K562 (cell line): ENCODE results near the gene PRPSAP1. TPM values are rescaled to one million over a fixed set of nuclear protein-coding genes. Genes with fewer than 3 reads are reported as not detected.

Source experiments
- ATF1 ChIP-seq, 2 experiments: fragments of 450-650 bp in 1 of 2; IDR thresholded peaks; 2 replicates each; pipeline ENCODE4 v1.6.1; 2016; ENCODE audit warnings: missing compliant biosample characterization in 1 of 2, missing genetic modification characterization in 1 of 2
- CEBPB ChIP-seq: fragments of 450-650 bp; IDR thresholded peaks from 2 replicates; pipeline ENCODE4 v1.6.1; 2016; ENCODE audit warnings: missing genetic modification characterization, missing compliant biosample characterization
- CXXC5 ChIP-seq: fragments of 250-450 bp; sonication (Bioruptor Pico); IDR thresholded peaks from 2 replicates; pipeline ENCODE4 v1.8.0; 2022; ENCODE audit warnings: inconsistent platforms, mild to moderate bottlenecking, moderate library complexity
- ESRRA ChIP-seq: fragments of 450-650 bp; IDR thresholded peaks from 2 replicates; pipeline ENCODE4 v1.6.1; 2014; ENCODE audit warnings: low read depth, mild to moderate bottlenecking, moderate library complexity, borderline replicate concordance
- HCFC1 ChIP-seq: IDR thresholded peaks from 2 replicates; pipeline ENCODE4 v1.6.1; 2012; ENCODE audit warnings: low read depth, low read length, improper control_type of control experiment
- IFI16 ChIP-seq: fragments of 250-450 bp; sonication (Bioruptor Pico); IDR thresholded peaks from 2 replicates; pipeline ENCODE4 v2.1.2; 2022; ENCODE audit warnings: mild to moderate bottlenecking, inconsistent platforms
- MED1 ChIP-seq: sonication (generic); formaldehyde crosslinking; IDR thresholded peaks from 2 replicates; pipeline ENCODE4 v1.8.1; 2023; ENCODE audit warnings: missing genetic modification reagents, borderline replicate concordance
- MYBL2 ChIP-seq, 2 experiments: fragments of 450-650 bp in 1 of 2; sonication (generic) in 1 of 2; formaldehyde crosslinking in 1 of 2; IDR thresholded peaks; 2 replicates each; pipeline versions ENCODE4 v1.6.1 to v1.8.1; 2017 to 2022; ENCODE audit warnings: borderline replicate concordance in 1 of 2, inconsistent platforms in 1 of 2, low read depth in 1 of 2, mild to moderate bottlenecking in 1 of 2, missing genetic modification reagents in 1 of 2, moderate library complexity in 1 of 2
- NCOA6 ChIP-seq: fragments of 450-650 bp; IDR thresholded peaks from 2 replicates; pipeline ENCODE4 v1.6.1; 2017; ENCODE audit warnings: mild to moderate bottlenecking
- PKNOX1 ChIP-seq: fragments of 450-650 bp; IDR thresholded peaks from 2 replicates; pipeline ENCODE4 v1.6.1; 2016
- PRPF4 ChIP-seq: fragments of 200-400 bp; formaldehyde crosslinking; IDR thresholded peaks from one replicate; pipeline ENCODE4 v1.6.1; 2017; ENCODE audit warnings: low read length, low read depth, mild to moderate bottlenecking; ENCODE audit not compliant: insufficient read depth, poor library complexity, severe bottlenecking
- PTRF ChIP-seq: fragments of 450-650 bp; IDR thresholded peaks from 2 replicates; pipeline ENCODE4 v1.6.1; 2016; ENCODE audit warnings: mild to moderate bottlenecking, missing genetic modification characterization, missing compliant biosample characterization
- RCOR1 ChIP-seq, 2 experiments: IDR thresholded peaks; 2 replicates each; pipeline ENCODE4 v1.6.1; 2012; ENCODE audit warnings: low read depth in 2 of 2, low read length in 2 of 2, borderline replicate concordance in 1 of 2, improper control_type of control experiment in 1 of 2
- SP1 ChIP-seq: sonication (generic); formaldehyde crosslinking; IDR thresholded peaks from 2 replicates; pipeline ENCODE4 v1.8.1; 2022; ENCODE audit warnings: mild to moderate bottlenecking, missing genetic modification reagents
- TAF1 ChIP-seq: IDR thresholded peaks from 2 replicates; pipeline ENCODE4 v1.6.1; 2011; ENCODE audit warnings: mild to moderate bottlenecking, low read length, moderate library complexity; ENCODE audit not compliant: insufficient read depth, control insufficient read depth, severe bottlenecking; ENCODE audit errors: extremely low read depth
- TEAD1 ChIP-seq, 2 experiments: fragments of 450-650 bp in 1 of 2; sonication (generic) in 1 of 2; formaldehyde crosslinking; IDR thresholded peaks; 2 replicates each; pipeline versions ENCODE4 v1.4.0 to v1.8.0; 2020 to 2022; ENCODE audit warnings: mild to moderate bottlenecking in 2 of 2, missing genetic modification reagents in 1 of 2
- THRB ChIP-seq: fragments of 450-650 bp; formaldehyde crosslinking; conservative IDR thresholded peaks from 2 replicates; pipeline ENCODE4 v1.4.0; 2022; ENCODE audit warnings: mild to moderate bottlenecking, missing genetic modification characterization
- ZBED1 ChIP-seq: IDR thresholded peaks from 2 replicates; pipeline ENCODE4 v1.6.1; 2014
- ZNF24 ChIP-seq: fragments of 450-650 bp; IDR thresholded peaks from 2 replicates; pipeline ENCODE4 v1.6.1; 2016
- ZNF316 ChIP-seq: fragments of 450-650 bp; IDR thresholded peaks from 2 replicates; pipeline ENCODE4 v1.6.1; 2016
- ZNF436 ChIP-seq: fragments of 250-450, 450-650 bp; sonication (Bioruptor Pico); formaldehyde crosslinking; IDR thresholded peaks from 2 replicates; pipeline ENCODE4 v1.7.0; 2020; ENCODE audit warnings: mild to moderate bottlenecking
- ZNF584 ChIP-seq: fragments of 200-800 bp; sonication (Bioruptor generic); IDR thresholded peaks from 2 replicates; pipeline ENCODE4 v1.6.1; 2016; ENCODE audit warnings: low read depth, mild to moderate bottlenecking, missing genetic modification characterization, missing compliant biosample characterization
- ZNF699 ChIP-seq: fragments of 250-450 bp; sonication (Bioruptor Pico); IDR thresholded peaks from 2 replicates; pipeline ENCODE4 v1.8.0; 2021; ENCODE audit warnings: mild to moderate bottlenecking, moderate library complexity; ENCODE audit not compliant: insufficient replicate concordance
- polyA plus RNA-seq, 8 experiments: library from polyadenylated mRNA; depleted of rRNA in 4 of 8; stranded (reverse) in 5 of 8; unstranded in 3 of 8; fragments of >200 nt; fragmentation: Nextera tagmentation in 2 of 8; fragmentation: Illumina TruSeq in 1 of 8; extraction: Ambion mirVana in 2 of 8; extraction: Trizol in 1 of 8; gene quantifications; 2 replicates each; pipeline versions ENCODE4 v1.2.1 to v1.2.3, GENCODE V29; 2011 to 2014; ENCODE audit warnings: inconsistent platforms in 1 of 8, missing spikeins in 1 of 8
- total RNA-seq, 7 experiments: library from RNA; depleted of rRNA in 6 of 7; stranded (reverse); fragments of >200 nt in 6 of 7; fragmentation: Illumina TruSeq in 2 of 7; extraction: Trizol in 2 of 7; gene quantifications; 2 replicates each; pipeline versions ENCODE4 v1.2.1 to v1.2.3, GENCODE V29; 2011 to 2021; ENCODE audit warnings: low replicate concordance in 1 of 7
- TF ChIP-seq, protein P1 (sequence below), 2 experiments: fragments of 450-650 bp; conservative IDR thresholded peaks; 2 replicates each; pipeline ENCODE4 v1.6.1; 2017; ENCODE audit warnings: mild to moderate bottlenecking in 2 of 2, moderate library complexity in 2 of 2

PRPSAP1 gene
- total and polyA plus RNA-seq, 9 of the 15 experiments (the other 6 are each of a cell fraction or from before 2014, with no cell fraction given), result 21.9 to 77.1 (median 40.8) TPM

DNA sequence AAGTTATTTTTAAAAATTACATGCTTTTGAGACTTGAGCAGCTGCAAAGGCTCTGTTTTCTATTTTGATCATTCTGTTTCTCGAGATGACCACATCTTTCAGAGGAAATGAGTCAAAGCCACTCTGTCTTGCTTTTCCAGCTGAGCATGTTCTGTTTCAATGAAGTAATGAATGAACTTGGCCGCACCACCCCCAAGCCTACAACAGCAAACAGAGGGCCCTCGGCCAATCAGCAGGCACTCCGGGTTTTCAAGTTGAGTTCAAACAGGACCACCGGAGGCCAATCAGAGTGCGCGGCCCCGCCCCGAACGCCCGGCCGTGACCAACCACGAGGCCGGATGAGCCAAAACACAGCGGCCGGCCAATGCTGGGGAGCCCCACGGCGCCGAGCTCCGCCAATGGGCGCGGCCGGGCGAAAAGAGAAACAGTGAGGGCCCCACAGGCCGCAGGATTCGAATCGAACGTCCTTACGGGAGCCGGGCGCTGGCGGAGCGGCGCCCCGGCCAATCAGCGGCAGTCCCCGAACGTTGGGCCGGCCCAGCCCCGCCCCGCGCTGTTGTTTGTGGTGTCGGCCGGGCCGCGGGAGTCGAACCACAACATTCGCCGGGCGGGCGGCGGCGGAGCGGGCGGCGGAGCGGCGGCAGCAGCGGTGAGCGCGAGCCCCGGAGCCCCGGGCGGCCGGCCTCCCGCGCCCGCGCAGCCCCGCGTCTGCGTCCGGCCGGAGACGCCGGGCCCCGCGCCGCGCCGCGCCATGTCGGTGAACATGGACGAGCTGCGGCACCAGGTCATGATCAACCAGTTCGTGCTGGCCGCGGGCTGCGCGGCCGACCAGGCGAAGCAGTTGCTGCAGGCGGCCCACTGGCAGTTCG, 88.7 kb downstream of the PRPSAP1 start, which contains the start of gene UBALD2 (continued):
- no peak for TF ChIP-seq ZNF316
- TF ChIP-seq PKNOX1, result peak; percentile 70
- no peak for TF ChIP-seq ZNF699 (CRISPR knock-in tag)
- peak; percentile 99 for TF ChIP-seq MYBL2 (IDR thresholded peaks at IDR 0.05; ENCODE audit: low read depth)
- peak; percentile 21; the same call in 1 of the 2 replicates for TF ChIP-seq MYBL2 (CRISPR knock-in tag; IDR thresholded peaks at IDR 0.05; ENCODE audit: borderline replicate concordance)
- TF ChIP-seq TEAD1 (CRISPR knock-in tag; IDR thresholded peaks at IDR 0.05), result no peak
- TF ChIP-seq ATF1 (CRISPR knock-in tag; IDR thresholded peaks at IDR 0.05), result no peak
- peak; percentile 90 for TF ChIP-seq ATF1 (tag; IDR thresholded peaks at IDR 0.05)
- no peak for TF ChIP-seq PRPF4
- TF ChIP-seq ZNF24, result peak; percentile 100
- TF ChIP-seq NCOA6, result no peak
- TF ChIP-seq IFI16 (CRISPR knock-in tag), result no peak
- TF ChIP-seq, protein P1, sequence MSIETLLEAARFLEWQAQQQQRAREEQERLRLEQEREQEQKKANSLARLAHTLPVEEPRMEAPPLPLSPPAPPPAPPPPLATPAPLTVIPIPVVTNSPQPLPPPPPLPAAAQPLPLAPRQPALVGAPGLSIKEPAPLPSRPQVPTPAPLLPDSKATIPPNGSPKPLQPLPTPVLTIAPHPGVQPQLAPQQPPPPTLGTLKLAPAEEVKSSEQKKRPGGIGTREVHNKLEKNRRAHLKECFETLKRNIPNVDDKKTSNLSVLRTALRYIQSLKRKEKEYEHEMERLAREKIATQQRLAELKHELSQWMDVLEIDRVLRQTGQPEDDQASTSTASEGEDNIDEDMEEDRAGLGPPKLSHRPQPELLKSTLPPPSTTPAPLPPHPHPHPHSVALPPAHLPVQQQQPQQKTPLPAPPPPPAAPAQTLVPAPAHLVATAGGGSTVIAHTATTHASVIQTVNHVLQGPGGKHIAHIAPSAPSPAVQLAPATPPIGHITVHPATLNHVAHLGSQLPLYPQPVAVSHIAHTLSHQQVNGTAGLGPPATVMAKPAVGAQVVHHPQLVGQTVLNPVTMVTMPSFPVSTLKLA (conservative IDR thresholded peaks at IDR 0.05), result peak; percentile 77 to 87
- no peak for TF ChIP-seq CEBPB (tag)
- no peak for TF ChIP-seq PTRF (tag)
- 0 out of 2 replicates have a peak, but pooled peaks have one; percentile 3 for TF ChIP-seq HCFC1
- no peak for TF ChIP-seq THRB (CRISPR knock-in tag)
- no peak for TF ChIP-seq ZBED1
- TF ChIP-seq ZNF584 (CRISPR knock-in tag), result peak; percentile 90
- peak; percentile 86 for TF ChIP-seq TAF1
- TF ChIP-seq SP1 (CRISPR knock-in tag), result peak; percentile 94
- TF ChIP-seq CXXC5 (CRISPR knock-in tag), result peak; percentile 96
- no peak for TF ChIP-seq MED1 (CRISPR knock-in tag)
- TF ChIP-seq ESRRA, result peak; percentile 64; the same call in 1 of the 2 replicates
- TF ChIP-seq RCOR1 (IDR thresholded peaks at IDR 0.05; ENCODE audit: borderline replicate concordance in 1 of 2, low read depth in 2 of 2, low read length in 2 of 2), result 0 out of 4 replicates have a peak, but pooled peaks of 1 of the 2 experiments have one; percentile 30
- TF ChIP-seq ZNF436 (CRISPR knock-in tag), result no peak
